Spleen (tissue), 11 donors: ENCODE results near the gene RRAGD. TPM values are rescaled to one million over a fixed set of nuclear protein-coding genes. Genes with fewer than 3 reads are reported as not detected.

ENCODE experiments used
- DNase-seq: peaks from one replicate; pipeline ENCODE4 v3.0.0-alpha.2; 2020
- H3K27ac ChIP-seq, 8 donors: fragments of 200-600 bp; sonication (generic) in 7 of 8; 1 replicate in 4 of 8; 2 replicates in 4 of 8; pipeline versions ENCODE4 v1.5.0 to v1.8.0; 2016 to 2021; ENCODE audit warnings: inconsistent platforms in 4 of 8, mild to moderate bottlenecking in 4 of 8, moderate library complexity in 1 of 8
- H3K27me3 ChIP-seq, 7 donors: fragments of 200-600 bp; sonication (generic) in 6 of 7; replicated peaks in 1 of 7; 1 replicate in 4 of 7; 2 replicates in 3 of 7; pipeline versions ENCODE4 v1.5.0 to v1.8.0; 2016 to 2021; ENCODE audit warnings: inconsistent platforms in 3 of 7, mild to moderate bottlenecking in 1 of 7
- H3K36me3 ChIP-seq, 6 donors: fragments of 200-600 bp; sonication (generic) in 5 of 6; 1 replicate in 4 of 6; 2 replicates in 2 of 6; pipeline versions ENCODE4 v1.5.0 to v1.8.0; 2016 to 2021; ENCODE audit warnings: inconsistent platforms in 2 of 6
- H3K4me1 ChIP-seq, 6 donors: fragments of 200-600 bp; sonication (generic) in 5 of 6; 1 replicate in 3 of 6; 2 replicates in 3 of 6; pipeline versions ENCODE4 v1.5.0 to v1.8.0; 2016 to 2021; ENCODE audit warnings: inconsistent platforms in 3 of 6
- H3K4me3 ChIP-seq, 8 donors: fragments of 200-600 bp; sonication (generic) in 7 of 8; 1 replicate in 4 of 8; 2 replicates in 4 of 8; pipeline versions ENCODE4 v1.5.0 to v1.8.0; 2016 to 2021; ENCODE audit warnings: inconsistent platforms in 4 of 8, mild to moderate bottlenecking in 4 of 8, moderate library complexity in 2 of 8
- H3K9me3 ChIP-seq, 8 donors: fragments of 200-600 bp; sonication (generic) in 7 of 8; 1 replicate in 4 of 8; 2 replicates in 4 of 8; pipeline versions ENCODE4 v1.5.0 to v1.8.0; 2016 to 2021; ENCODE audit warnings: inconsistent platforms in 4 of 8
- POLR2A ChIP-seq, 3 donors: fragments of 450-650 bp; IDR thresholded peaks; one replicate each; pipeline ENCODE4 v1.5.1; 2017; ENCODE audit warnings: antibody characterized with exemption in 3 of 3, mild to moderate bottlenecking in 1 of 3
- POLR2AphosphoS5 ChIP-seq, 3 donors: sonication (generic); formaldehyde crosslinking; IDR thresholded peaks; one replicate each; pipeline ENCODE4 v1.5.1; 2017; ENCODE audit warnings: antibody characterized with exemption in 3 of 3
- WGBS, 5 donors: extraction: QIAGEN DNeasy Blood & Tissue Kit in 3 of 5; methylation state at CpG; one replicate each; pipeline versions ENCODE4 v1.1.5 to v1.1.7; 2013 to 2018; 5-methylcytosine and 5-hydroxymethylcytosine counted together
- intact Hi-C: fragments of 100-400 bp; cut with DNase I; formaldehyde crosslinking; loops from one replicate; pipeline ENCODE4 v1.15.0; 2023; ENCODE audit warnings: low total_unique reads
- polyA plus RNA-seq, 3 donors: library from polyadenylated mRNA; stranded (reverse); fragments of 200-250 nt; gene quantifications; one replicate each; pipeline ENCODE4 v1.2.1, GENCODE V29; 2013
- total RNA-seq, 7 donors: library from RNA; depleted of rRNA in 3 of 7; stranded (reverse); fragments of >200 nt in 3 of 7; fragmentation: NEBNext Ultra II Directional in 4 of 7; extraction: Animal tissue kit (Norgen Biotek cat#: 25700) in 4 of 7; gene quantifications; one replicate each; pipeline versions ENCODE4 v1.1.0 to v1.2.1, GENCODE V29; 2016 to 2021
- TF ChIP-seq, protein P1 (sequence below), 11 experiments: fragments of 200-600 bp in 7 of 11; fragments of 450-650 bp in 4 of 11; sonication (generic) in 4 of 11; IDR thresholded peaks in 8 of 11; conservative IDR thresholded peaks in 3 of 11; 1 replicate in 7 of 11; 2 replicates in 4 of 11; pipeline versions ENCODE4 v1.4.0 to v1.8.0; 2016 to 2021; ENCODE audit warnings: antibody characterized with exemption in 11 of 11, inconsistent platforms in 4 of 11, mild to moderate bottlenecking in 1 of 11
- donor health status: healthy with polysubstance abuse.
- donor health status: DM: no; HTN: no; CAD: no; lungs with moderate emphysema.
- donor health status: DM: no; HTN: no; CAD: no.
- donor health status: Bipolar disorder and iron deficiency.
- donor health status: healthy.
- donor health status: DM: no; HTN: no; CAD: no.
- donor health status: DM: yes; HTN: yes; CAD: no.

RRAGD gene
- total and polyA plus RNA-seq, 10 donors = 3.1 to 26.5 (median 15.4) TPM

DNA sequence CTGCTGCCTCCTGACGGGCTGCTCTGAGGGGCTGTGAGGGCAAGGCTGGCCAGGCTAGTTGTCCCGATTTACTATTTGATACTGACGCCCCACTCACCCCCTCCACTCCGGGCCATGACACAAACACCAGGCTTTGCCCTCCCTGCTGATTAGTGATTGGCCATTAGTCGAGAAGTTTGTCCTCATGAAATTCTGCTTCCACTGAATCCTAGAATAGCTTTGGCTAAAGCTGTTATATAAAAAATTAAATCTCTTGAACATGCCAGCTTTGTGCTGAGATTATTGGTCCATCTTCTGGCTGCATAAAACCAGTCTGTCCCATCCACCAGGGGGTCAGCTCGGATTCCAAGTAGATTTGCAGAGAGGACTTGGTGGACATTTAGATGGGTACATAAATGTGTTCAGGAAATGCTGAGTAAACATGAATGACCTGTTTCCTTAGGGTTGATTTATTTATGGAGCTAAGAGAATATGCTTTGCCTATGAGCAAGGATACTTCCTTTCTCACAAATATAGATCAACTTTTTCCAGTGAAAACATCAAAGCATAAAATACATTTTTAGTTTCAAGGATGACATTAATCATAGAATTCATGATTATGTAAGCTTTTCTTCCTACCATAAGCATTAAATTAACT is 96.7 kb downstream of the RRAGD start, which contains the start of gene GABRR2:
TSS of gene GABRR2 (minus strand) at position 51 of the 637 bp plus-strand sequence. CDS start 134 bp downstream, outside the sequence.
- 85 to 94% (median 92%) methylated on average over 6 of the region's 6 CpGs for WGBS, 5 donors
- DNase-seq = no peak
- Histone ChIP-seq H3K4me3 (no peak within 1 kb of the TSS), H3K36me3 (peaks cover 0 to 27% (median 0%) of the 10 kb centered on the region in 6 donors), H3K9me3 (no peaks in the 10 kb centered on the region), H3K27me3 (no peaks in the 10 kb centered on the region), H3K4me1 (peaks cover 0 to 29% (median 15%) of the 10 kb centered on the region in 6 donors), H3K27ac (no peak within 1 kb of the TSS)
- TF ChIP-seq POLR2A (IDR thresholded peaks at IDR 0.05) (no peak), POLR2AphosphoS5 (IDR thresholded peaks at IDR 0.05) (no peak)
- TF ChIP-seq, protein P1, sequence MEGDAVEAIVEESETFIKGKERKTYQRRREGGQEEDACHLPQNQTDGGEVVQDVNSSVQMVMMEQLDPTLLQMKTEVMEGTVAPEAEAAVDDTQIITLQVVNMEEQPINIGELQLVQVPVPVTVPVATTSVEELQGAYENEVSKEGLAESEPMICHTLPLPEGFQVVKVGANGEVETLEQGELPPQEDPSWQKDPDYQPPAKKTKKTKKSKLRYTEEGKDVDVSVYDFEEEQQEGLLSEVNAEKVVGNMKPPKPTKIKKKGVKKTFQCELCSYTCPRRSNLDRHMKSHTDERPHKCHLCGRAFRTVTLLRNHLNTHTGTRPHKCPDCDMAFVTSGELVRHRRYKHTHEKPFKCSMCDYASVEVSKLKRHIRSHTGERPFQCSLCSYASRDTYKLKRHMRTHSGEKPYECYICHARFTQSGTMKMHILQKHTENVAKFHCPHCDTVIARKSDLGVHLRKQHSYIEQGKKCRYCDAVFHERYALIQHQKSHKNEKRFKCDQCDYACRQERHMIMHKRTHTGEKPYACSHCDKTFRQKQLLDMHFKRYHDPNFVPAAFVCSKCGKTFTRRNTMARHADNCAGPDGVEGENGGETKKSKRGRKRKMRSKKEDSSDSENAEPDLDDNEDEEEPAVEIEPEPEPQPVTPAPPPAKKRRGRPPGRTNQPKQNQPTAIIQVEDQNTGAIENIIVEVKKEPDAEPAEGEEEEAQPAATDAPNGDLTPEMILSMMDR (IDR thresholded peaks at IDR 0.05 in 8 of 11, conservative IDR thresholded peaks at IDR 0.05 in 3 of 11) = no peak
- intact Hi-C loops = no loop called here

DNA sequence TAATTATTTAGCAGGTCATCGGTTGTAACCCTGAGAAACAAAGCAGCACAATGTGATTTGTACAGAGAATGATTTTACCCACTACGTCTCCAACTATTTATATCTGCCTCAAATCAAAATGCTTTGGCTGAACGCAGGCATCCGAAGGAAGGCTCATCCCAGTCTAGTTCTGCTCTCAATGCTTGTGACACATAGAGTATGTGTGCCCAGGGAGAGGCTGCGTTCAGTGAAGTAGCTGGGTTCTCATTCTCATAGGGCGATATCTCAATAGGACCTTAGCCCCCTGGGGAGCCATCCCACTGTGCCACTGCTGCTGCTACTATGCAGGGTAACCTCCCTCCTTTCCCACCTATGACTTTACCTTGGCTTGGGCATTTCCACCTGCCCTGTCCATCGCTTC is 97.4 kb downstream of the RRAGD start:
- H3K36me3 ChIP-seq = peaks cover 0 to 27% (median 0%) of the 10 kb centered on the region in 6 donors
- no peak overlapping the region for H3K4me3 ChIP-seq
- intact Hi-C loops = no loop called here
- H3K27ac ChIP-seq = no peak overlapping the region
- 95 to 97% (median 96%) methylated on average over 7 of the region's 7 CpGs for WGBS, 5 donors
- no peaks in the 10 kb centered on the region for H3K9me3 ChIP-seq
- no peak for TF ChIP-seq POLR2AphosphoS5 (IDR thresholded peaks at IDR 0.05)
- no peak for TF ChIP-seq POLR2A (IDR thresholded peaks at IDR 0.05)
- TF ChIP-seq, protein P1 (IDR thresholded peaks at IDR 0.05 in 8 of 11, conservative IDR thresholded peaks at IDR 0.05 in 3 of 11) = no peak
- no peak for DNase-seq
- peaks cover 0 to 29% (median 15%) of the 10 kb centered on the region in 6 donors for H3K4me1 ChIP-seq
- no peaks in the 10 kb centered on the region for H3K27me3 ChIP-seq

Other genes with a start within 250 kb of the RRAGD start
- not detected for gene GABRR1, start 194.9 kb downstream of the RRAGD start, total RNA-seq
- gene GABRR1, start 194.9 kb downstream of the RRAGD start, polyA plus RNA-seq = not detected
- 10 to 100 TPM in 1 of 7 donors, 1 to 10 TPM in 6; 1.7 to 13.0 (median 4.9) TPM for gene GABRR2, start 97.0 kb downstream of the RRAGD start, total RNA-seq
- gene GABRR2, start 97.0 kb downstream of the RRAGD start, polyA plus RNA-seq = under 1 TPM; 0.32 to 0.48 (median 0.33) TPM
- gene UBE2J1, start 59.6 kb downstream of the RRAGD start, total RNA-seq = 100 to 1,000 TPM in 1 of 7 donors, 10 to 100 TPM in 6; 69.7 to 115 (median 72.9) TPM
- 10 to 100 TPM; 48.3 to 62.3 (median 49.2) TPM for gene UBE2J1, start 59.6 kb downstream of the RRAGD start, polyA plus RNA-seq
- 10 to 100 TPM in 4 of 7 donors, 1 to 10 TPM in 3; 6.0 to 18.4 (median 10.1) TPM for gene ANKRD6, start 20.9 kb upstream of the RRAGD start, total RNA-seq
- 1 to 10 TPM; 2.2 to 4.7 (median 2.7) TPM for gene ANKRD6, start 20.9 kb upstream of the RRAGD start, polyA plus RNA-seq
- gene LYRM2, start 226.5 kb upstream of the RRAGD start, total RNA-seq = 10 to 100 TPM; 21.6 to 31.8 (median 25.5) TPM
- 10 to 100 TPM; 12.7 to 21.3 (median 15.8) TPM for gene LYRM2, start 226.5 kb upstream of the RRAGD start, polyA plus RNA-seq